ENCODE data around the gene MMP15. TPM values are rescaled to one million over a fixed set of nuclear protein-coding genes. Genes with fewer than 3 reads are reported as not detected.

The MMP15 gene
- total RNA-seq, 1 experiment from 2014 or later: 1.3 TPM

- Mint-ChIP-seq H3K9me3 (ENCODE audit: unreplicated experiment) (no peaks in the 10 kb centered on the region), H3K4me3 (ENCODE audit: unreplicated experiment) (no peak overlapping the region), H3K36me3 (ENCODE audit: insufficient read depth, unreplicated experiment) (no peaks in the 10 kb centered on the region), H3K4me1 (ENCODE audit: insufficient read depth, unreplicated experiment) (no peaks in the 10 kb centered on the region), H3K27ac (ENCODE audit: low read depth, unreplicated experiment) (no peak overlapping the region), H3K27me3 (ENCODE audit: insufficient read depth, unreplicated experiment) (no peaks in the 10 kb centered on the region)
- TF ChIP-seq CTCF (IDR thresholded peaks at IDR 0.05; ENCODE audit: unreplicated experiment): no peak
- BruUV-seq (replicated peaks): no TSS peak
- DNase-seq (ENCODE audit: unreplicated experiment): no peak
- intact Hi-C loops (cut with micrococcal nuclease): no loop called here
- ChIA-PET POLR2A (no interaction called here), CTCF (interaction anchor here (0.5 kb wide), 1 partner anchor 82 kb away, joined by 3 read pairs; no protein-coding TSS in a partner anchor)
Measured at GRCh38 chr16:58030136-58030840, 4.7 kb downstream of the MMP15 start.

GRCh38 chr16:58031016-58031800, 5.7 kb downstream of the MMP15 start:
- Mint-ChIP-seq H3K4me1 (ENCODE audit: insufficient read depth, unreplicated experiment) (no peaks in the 10 kb centered on the region), H3K9me3 (ENCODE audit: unreplicated experiment) (no peaks in the 10 kb centered on the region), H3K27ac (ENCODE audit: low read depth, unreplicated experiment) (no peak overlapping the region), H3K27me3 (ENCODE audit: insufficient read depth, unreplicated experiment) (no peaks in the 10 kb centered on the region), H3K4me3 (ENCODE audit: unreplicated experiment) (no peak overlapping the region), H3K36me3 (ENCODE audit: insufficient read depth, unreplicated experiment) (no peaks in the 10 kb centered on the region)
- DNase-seq (ENCODE audit: unreplicated experiment): no peak
- CTCF ChIA-PET: interaction anchor here (1.2 kb wide), 1 partner anchor 18 kb away, joined by 3 read pairs; no protein-coding TSS in a partner anchor
- no TSS peak for BruUV-seq (replicated peaks)
- POLR2A ChIA-PET: no interaction called here
- intact Hi-C loops (cut with micrococcal nuclease): loop anchor here (1.0 kb wide), 1 partner anchor 48 kb away; no protein-coding TSS in a partner anchor
- no peak for TF ChIP-seq CTCF (IDR thresholded peaks at IDR 0.05; ENCODE audit: unreplicated experiment)

- BruUV-seq (replicated peaks): no TSS peak
- H3K27me3 Mint-ChIP-seq (ENCODE audit: insufficient read depth, unreplicated experiment): no peaks in the 10 kb centered on the region
- intact Hi-C loops (cut with micrococcal nuclease): no loop called here
- H3K4me1 Mint-ChIP-seq (ENCODE audit: insufficient read depth, unreplicated experiment): no peaks in the 10 kb centered on the region
- DNase-seq (ENCODE audit: unreplicated experiment): no peak
- ChIA-PET POLR2A (no interaction called here), CTCF (interaction anchor here (0.5 to 2.1 kb wide), 4 partner anchors 9 to 575 kb away, joined by 3 to 9 read pairs (median 3); no protein-coding TSS in a partner anchor)
- no peak overlapping the region for H3K27ac Mint-ChIP-seq (ENCODE audit: low read depth, unreplicated experiment)
- no peak overlapping the region for H3K4me3 Mint-ChIP-seq (ENCODE audit: unreplicated experiment)
- no peak for TF ChIP-seq CTCF (IDR thresholded peaks at IDR 0.05; ENCODE audit: unreplicated experiment)
- H3K36me3 Mint-ChIP-seq (ENCODE audit: insufficient read depth, unreplicated experiment): no peaks in the 10 kb centered on the region
- no peaks in the 10 kb centered on the region for H3K9me3 Mint-ChIP-seq (ENCODE audit: unreplicated experiment)
Measured at GRCh38 chr16:58032710-58033293, 7.2 kb downstream of the MMP15 start.

GRCh38 chr16:58034128-58034685, 8.7 kb downstream of the MMP15 start:
- ChIA-PET CTCF (interaction anchor here (0.5 to 2.1 kb wide), 6 partner anchors 7 to 453 kb away, joined by 3 to 9 read pairs (median 3); no protein-coding TSS in a partner anchor), POLR2A (no interaction called here)
- Mint-ChIP-seq H3K36me3 (ENCODE audit: insufficient read depth, unreplicated experiment) (no peaks in the 10 kb centered on the region), H3K27ac (ENCODE audit: low read depth, unreplicated experiment) (no peak overlapping the region), H3K27me3 (ENCODE audit: insufficient read depth, unreplicated experiment) (no peaks in the 10 kb centered on the region), H3K9me3 (ENCODE audit: unreplicated experiment) (no peaks in the 10 kb centered on the region), H3K4me3 (ENCODE audit: unreplicated experiment) (no peak overlapping the region), H3K4me1 (ENCODE audit: insufficient read depth, unreplicated experiment) (no peaks in the 10 kb centered on the region)
- no peak for DNase-seq (ENCODE audit: unreplicated experiment)
- no peak for TF ChIP-seq CTCF (IDR thresholded peaks at IDR 0.05; ENCODE audit: unreplicated experiment)
- no TSS peak for BruUV-seq (replicated peaks)
- intact Hi-C loops (cut with micrococcal nuclease): no loop called here

All from MCF 10A (cell line).